GM12865 (cell line): ENCODE results near the gene LSG1.
"Not testable (repeated sequence)": the region's sequence is repeated elsewhere in the genome, so short reads cannot be mapped to it uniquely, and the experiment has no call there.

Experiments
- DNase-seq: peaks from one replicate; pipeline ENCODE4 v3.0.0; 2010; ENCODE audit warnings: low read depth
- H3K4me3 ChIP-seq: 2 replicates; pipeline ENCODE4 v1.5.1; 2011; ENCODE audit warnings: mild to moderate bottlenecking, low read depth, low read length, control low read depth
- TF ChIP-seq, protein P1 (sequence below): IDR thresholded peaks from 2 replicates; pipeline ENCODE4 v1.5.1; 2011; ENCODE audit warnings: low read length, control low read depth, low read depth, inconsistent platforms; ENCODE audit not compliant: insufficient read depth; ENCODE audit errors: missing control alignments

LSG1 gene

GRCh38 chr3:194610689-194611088 lies 61.3 kb downstream of the LSG1 start:
- DNase-seq: no peak
- H3K4me3 ChIP-seq: no peak overlapping the region
- TF ChIP-seq, protein P1, sequence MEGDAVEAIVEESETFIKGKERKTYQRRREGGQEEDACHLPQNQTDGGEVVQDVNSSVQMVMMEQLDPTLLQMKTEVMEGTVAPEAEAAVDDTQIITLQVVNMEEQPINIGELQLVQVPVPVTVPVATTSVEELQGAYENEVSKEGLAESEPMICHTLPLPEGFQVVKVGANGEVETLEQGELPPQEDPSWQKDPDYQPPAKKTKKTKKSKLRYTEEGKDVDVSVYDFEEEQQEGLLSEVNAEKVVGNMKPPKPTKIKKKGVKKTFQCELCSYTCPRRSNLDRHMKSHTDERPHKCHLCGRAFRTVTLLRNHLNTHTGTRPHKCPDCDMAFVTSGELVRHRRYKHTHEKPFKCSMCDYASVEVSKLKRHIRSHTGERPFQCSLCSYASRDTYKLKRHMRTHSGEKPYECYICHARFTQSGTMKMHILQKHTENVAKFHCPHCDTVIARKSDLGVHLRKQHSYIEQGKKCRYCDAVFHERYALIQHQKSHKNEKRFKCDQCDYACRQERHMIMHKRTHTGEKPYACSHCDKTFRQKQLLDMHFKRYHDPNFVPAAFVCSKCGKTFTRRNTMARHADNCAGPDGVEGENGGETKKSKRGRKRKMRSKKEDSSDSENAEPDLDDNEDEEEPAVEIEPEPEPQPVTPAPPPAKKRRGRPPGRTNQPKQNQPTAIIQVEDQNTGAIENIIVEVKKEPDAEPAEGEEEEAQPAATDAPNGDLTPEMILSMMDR: no peak

DNA sequence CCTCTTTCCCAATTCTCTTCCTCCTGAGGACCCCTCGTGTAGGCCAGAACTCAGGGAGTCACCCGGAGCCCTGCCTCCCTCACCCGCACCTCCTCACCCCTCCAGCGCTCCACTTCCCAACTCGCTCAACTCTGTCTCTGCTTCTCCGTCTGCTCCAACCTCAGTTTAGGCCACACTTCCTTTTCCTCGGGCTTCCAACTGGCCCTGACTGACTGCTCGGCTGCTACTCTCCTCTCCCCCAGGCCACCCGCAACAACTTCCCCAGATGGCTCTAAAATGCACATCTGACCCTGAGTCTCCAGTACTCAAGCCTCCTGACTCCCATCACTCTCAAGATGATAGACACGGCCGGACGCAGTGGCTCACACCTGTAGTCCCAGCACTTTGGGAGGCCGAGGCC lies 62.4 kb downstream of the LSG1 start:
- TF ChIP-seq, protein P1: no peak
- H3K4me3 ChIP-seq: no peak overlapping the region
- no peak for DNase-seq

- no peak for DNase-seq
- TF ChIP-seq, protein P1: no peak
- H3K4me3 ChIP-seq: no peak overlapping the region
Observed at GRCh38 chr3:194608981-194609380, 63.0 kb downstream of the LSG1 start.

- no peak for DNase-seq
- H3K4me3 ChIP-seq: no peak overlapping the region
- TF ChIP-seq, protein P1: no peak
Observed at GRCh38 chr3:194607592-194608389, 64.2 kb downstream of the LSG1 start.

DNA sequence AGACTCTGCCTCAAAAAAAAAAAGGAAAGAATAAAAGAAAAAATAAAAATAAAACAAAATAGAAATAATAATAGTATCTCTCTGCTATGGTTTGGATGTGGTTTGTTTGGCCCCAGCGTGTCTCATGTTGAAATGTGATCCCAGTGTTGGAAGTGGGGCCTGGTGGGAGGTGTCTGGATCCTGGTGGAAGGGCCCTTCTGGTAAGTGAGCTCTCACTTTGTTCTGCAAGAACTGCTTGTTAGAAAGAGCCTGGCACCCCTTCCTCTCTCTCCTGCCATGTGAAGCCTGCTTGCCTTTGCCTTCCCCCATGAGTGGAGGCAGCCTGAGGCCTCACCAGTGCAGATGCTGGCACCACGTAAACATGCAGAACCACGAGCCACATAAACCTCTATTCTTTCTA lies 65.0 kb downstream of the LSG1 start:
- DNase-seq: no peak
- no peak overlapping the region for H3K4me3 ChIP-seq
- TF ChIP-seq, protein P1: no peak

DNA sequence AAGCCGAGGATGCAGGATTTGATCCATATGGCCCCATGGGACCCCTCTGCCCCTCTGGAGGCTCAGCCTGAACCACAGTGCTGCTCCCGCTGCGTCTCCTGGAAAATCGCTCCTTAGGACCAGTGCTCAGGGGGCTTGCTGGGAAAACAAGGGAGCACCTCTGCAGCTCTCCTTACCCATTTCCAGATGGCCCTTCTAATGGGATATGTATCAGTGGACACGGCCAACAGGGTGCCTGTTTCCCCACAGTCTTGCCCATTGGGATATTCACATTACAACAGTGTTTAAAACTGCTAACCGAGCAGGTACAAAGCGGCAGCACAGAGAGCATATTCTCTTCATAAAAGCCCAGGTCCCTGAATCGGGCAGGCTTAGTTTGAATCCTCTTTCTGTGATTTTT lies 65.8 kb downstream of the LSG1 start:
- DNase-seq: no peak
- H3K4me3 ChIP-seq: no peak overlapping the region
- TF ChIP-seq, protein P1: no peak

DNA sequence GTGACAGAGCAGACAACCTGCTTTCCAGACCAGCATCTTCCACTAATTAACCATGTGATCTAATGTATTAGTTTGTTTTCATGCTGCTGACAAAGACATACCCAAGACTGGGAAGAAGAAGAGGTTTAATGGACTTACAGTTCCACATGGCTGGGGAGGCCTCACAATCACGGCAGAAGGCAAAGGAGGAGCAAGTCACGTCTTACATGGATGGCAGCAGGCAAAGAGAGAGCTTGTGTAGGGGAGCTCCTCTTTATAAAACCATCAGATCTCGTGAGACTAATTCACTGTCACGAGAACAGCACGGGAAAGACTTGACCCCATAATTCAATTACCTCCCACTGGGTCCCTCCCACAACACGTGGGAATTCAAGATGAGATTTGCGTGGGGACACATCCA lies 66.7 kb downstream of the LSG1 start:
- not testable (repeated sequence) for DNase-seq, H3K4me3 ChIP-seq
